Cardiac muscle cell (in vitro differentiated cells and primary cell): Measurements from ENCODE around the gene ACER3. TPM values are rescaled to one million over a fixed set of nuclear protein-coding genes. Genes with fewer than 3 reads are reported as not detected.

Experiments used
- DNase-seq, 2 donors: peaks; one replicate each; pipeline versions ENCODE4 v3.0.0 to v3.0.0-alpha.2; 2010 to 2017; ENCODE audit warnings: low read depth in 1 of 2, low spot score in 1 of 2
- H3K27ac ChIP-seq: fragments of 200-600 bp; sonication (generic); 2 replicates; pipeline ENCODE4 v1.5.1; 2016
- H3K27me3 ChIP-seq: fragments of 200-600 bp; sonication (generic); 2 replicates; pipeline ENCODE4 v1.6.0; 2016; ENCODE audit warnings: control low read depth
- H3K36me3 ChIP-seq: fragments of 200-600 bp; sonication (generic); 2 replicates; pipeline ENCODE4 v1.5.1; 2016; ENCODE audit warnings: control low read depth
- H3K4me1 ChIP-seq: fragments of 200-600 bp; sonication (generic); 2 replicates; pipeline ENCODE4 v1.8.1; 2017; ENCODE audit warnings: low read depth, mild to moderate bottlenecking, mixed run types
- H3K4me3 ChIP-seq: fragments of 200-600 bp; sonication (generic); 2 replicates; pipeline ENCODE4 v1.5.1; 2016; ENCODE audit warnings: mild to moderate bottlenecking
- H3K9me3 ChIP-seq: fragments of 200-600 bp; sonication (generic); 2 replicates; pipeline ENCODE4 v1.5.1; 2017; ENCODE audit warnings: low read depth, mild to moderate bottlenecking, control low read depth
- polyA plus RNA-seq: library from polyadenylated mRNA; unstranded; fragments of >200 nt; fragmentation: Nextera tagmentation; extraction: Ambion mirVana; gene quantifications from 2 replicates; pipeline ENCODE4 v1.2.1, GENCODE V29; 2016
- total RNA-seq: library from RNA; depleted of rRNA; stranded (reverse); fragments of >200 nt; gene quantifications from 2 replicates; pipeline ENCODE4 v1.2.3, GENCODE V29; 2016
- TF ChIP-seq, protein P1 (sequence below): IDR thresholded peaks from 2 replicates; pipeline ENCODE4 v1.5.1; 2012; ENCODE audit warnings: low read depth, mild to moderate bottlenecking, low read length

The ACER3 gene
- total and polyA plus RNA-seq, 2 experiments from 2014 or later, result 5.6 to 9.8 TPM

DNA sequence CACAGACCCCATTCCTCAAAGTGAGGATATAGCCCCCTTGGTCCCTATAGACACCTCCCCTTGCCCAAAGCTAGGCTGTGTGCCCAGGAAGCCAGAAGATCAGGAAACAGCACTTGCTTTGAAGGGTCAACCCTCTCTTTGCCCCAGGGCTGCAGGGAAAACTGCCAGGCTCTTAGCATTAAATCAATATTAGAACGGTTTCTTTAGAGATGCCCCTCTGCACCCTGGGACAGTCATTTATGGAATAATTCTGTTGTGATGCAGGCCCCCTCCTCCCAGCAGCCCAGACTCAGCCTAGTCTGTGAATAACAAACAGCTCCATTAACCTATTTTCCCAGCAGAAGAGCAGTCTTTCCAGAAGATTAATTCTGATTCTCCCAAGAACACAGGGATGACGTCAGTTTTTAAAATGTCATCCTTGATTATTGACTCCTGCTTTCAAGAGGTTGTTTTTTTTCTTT, 194.4 kb downstream of the ACER3 start:
- no peaks in the 10 kb centered on the region for H3K27me3 ChIP-seq
- H3K4me1 ChIP-seq, result no peaks in the 10 kb centered on the region
- H3K4me3 ChIP-seq, result no peak overlapping the region
- no peaks in the 10 kb centered on the region for H3K36me3 ChIP-seq
- no peak for DNase-seq
- TF ChIP-seq, protein P1, sequence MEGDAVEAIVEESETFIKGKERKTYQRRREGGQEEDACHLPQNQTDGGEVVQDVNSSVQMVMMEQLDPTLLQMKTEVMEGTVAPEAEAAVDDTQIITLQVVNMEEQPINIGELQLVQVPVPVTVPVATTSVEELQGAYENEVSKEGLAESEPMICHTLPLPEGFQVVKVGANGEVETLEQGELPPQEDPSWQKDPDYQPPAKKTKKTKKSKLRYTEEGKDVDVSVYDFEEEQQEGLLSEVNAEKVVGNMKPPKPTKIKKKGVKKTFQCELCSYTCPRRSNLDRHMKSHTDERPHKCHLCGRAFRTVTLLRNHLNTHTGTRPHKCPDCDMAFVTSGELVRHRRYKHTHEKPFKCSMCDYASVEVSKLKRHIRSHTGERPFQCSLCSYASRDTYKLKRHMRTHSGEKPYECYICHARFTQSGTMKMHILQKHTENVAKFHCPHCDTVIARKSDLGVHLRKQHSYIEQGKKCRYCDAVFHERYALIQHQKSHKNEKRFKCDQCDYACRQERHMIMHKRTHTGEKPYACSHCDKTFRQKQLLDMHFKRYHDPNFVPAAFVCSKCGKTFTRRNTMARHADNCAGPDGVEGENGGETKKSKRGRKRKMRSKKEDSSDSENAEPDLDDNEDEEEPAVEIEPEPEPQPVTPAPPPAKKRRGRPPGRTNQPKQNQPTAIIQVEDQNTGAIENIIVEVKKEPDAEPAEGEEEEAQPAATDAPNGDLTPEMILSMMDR, result no peak
- no peaks in the 10 kb centered on the region for H3K9me3 ChIP-seq
- no peak overlapping the region for H3K27ac ChIP-seq

DNA sequence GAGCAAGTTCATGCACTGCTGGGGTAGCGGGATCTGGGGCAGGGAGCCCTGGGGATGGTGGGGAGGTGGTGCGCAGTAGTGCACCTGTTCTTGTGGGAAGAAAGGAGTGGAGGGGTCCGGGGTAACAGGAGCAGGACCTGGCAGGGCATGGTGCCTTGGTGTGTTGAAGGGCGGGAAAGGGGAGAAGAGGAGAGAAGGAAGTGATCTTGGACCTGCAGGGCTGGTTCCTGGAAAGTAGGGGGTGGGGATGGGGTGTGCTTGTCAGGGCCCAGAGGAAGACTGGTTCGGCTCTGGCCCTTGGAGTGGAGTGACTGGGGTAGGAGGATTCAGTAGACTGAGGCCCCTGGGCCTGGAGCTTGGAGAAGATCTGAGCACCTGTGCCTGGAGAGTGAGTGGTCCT, 195.2 kb downstream of the ACER3 start:
- DNase-seq, result no peak
- H3K9me3 ChIP-seq, result no peaks in the 10 kb centered on the region
- TF ChIP-seq, protein P1, result no peak
- H3K4me1 ChIP-seq, result no peaks in the 10 kb centered on the region
- H3K27ac ChIP-seq, result no peak overlapping the region
- H3K4me3 ChIP-seq, result no peak overlapping the region
- no peaks in the 10 kb centered on the region for H3K36me3 ChIP-seq
- H3K27me3 ChIP-seq, result no peaks in the 10 kb centered on the region

DNA sequence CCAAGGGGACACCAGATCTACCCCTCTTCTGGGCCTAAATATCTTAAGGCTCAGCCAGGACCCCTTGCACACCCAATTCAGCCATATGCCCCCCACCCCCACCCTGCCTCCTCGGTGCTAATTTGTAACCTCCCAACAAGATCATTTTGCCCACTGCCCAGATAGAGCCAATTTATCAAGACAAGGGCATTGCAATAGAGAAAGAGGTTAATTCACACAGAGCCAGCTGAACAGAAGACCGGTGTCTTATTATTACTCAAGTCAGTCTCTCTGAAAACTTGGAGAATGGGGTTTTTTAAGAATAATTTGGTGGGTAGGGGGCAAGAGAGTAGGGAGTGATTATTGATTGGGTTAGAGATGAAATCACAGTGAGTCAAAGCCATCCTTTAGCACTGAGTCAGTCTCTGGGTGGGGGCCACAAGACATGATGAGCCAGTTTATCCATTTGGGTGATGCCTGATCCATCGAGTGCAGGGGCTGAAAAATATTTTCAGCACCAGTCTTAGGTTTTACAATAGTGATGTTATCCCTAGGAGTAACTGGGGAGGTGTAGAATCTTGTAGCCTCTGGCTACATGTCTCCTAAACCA, 196.2 kb downstream of the ACER3 start:
- no peaks in the 10 kb centered on the region for H3K36me3 ChIP-seq
- no peak overlapping the region for H3K4me3 ChIP-seq
- no peaks in the 10 kb centered on the region for H3K4me1 ChIP-seq
- no peak for DNase-seq
- H3K9me3 ChIP-seq, result no peaks in the 10 kb centered on the region
- TF ChIP-seq, protein P1, result no peak
- no peaks in the 10 kb centered on the region for H3K27me3 ChIP-seq
- H3K27ac ChIP-seq, result no peak overlapping the region

DNA sequence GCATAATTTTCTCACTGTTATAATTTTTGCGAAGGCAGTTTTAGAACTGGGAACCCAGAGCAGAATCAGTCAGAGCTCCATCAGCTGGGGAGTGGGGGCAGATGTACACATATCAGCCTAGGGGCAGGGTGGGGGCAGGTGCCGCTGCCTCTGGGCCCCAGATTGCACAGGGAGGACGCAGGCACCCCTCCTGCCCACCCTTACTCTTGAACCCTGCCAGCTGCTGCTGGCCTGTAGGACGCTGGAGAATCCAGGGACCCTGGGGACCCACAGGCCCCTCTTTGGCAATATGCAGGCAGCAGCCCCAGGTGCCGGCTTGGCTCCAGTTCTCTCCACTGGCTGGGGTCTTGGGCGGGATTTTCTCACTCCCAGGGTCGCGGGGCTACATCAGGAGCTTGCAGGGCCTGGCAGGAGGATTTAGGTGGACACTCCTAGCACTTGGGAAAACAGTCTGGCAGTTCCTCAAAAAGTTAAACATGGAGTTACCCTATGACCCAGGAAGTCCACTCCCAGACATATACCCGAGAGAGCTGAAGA, 197.3 kb downstream of the ACER3 start:
- Histone ChIP-seq H3K27ac (no peak overlapping the region), H3K36me3 (no peaks in the 10 kb centered on the region), H3K27me3 (no peaks in the 10 kb centered on the region), H3K4me1 (no peaks in the 10 kb centered on the region), H3K4me3 (no peak overlapping the region), H3K9me3 (no peaks in the 10 kb centered on the region)
- TF ChIP-seq, protein P1, result no peak
- no peak for DNase-seq

DNA sequence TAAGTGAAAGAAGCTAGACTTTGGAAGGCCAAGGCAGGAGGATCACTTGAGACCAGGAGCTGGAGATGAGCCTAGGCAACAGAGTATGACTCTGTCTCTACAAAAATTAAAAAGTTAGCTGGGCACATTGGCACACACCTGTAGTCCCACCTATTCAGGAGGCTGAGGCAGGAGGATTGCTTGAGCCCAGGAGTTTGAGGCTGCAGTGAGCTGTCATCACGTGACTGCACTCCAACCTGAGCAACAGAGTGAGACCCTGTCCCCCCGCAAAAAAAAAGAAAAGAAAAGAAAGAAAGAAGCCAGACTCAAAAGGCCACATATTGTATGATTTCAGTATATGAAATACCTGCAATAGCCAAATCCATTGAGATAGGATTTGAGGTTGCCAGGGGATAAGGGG, 198.2 kb downstream of the ACER3 start:
- Histone ChIP-seq H3K9me3 (no peaks in the 10 kb centered on the region), H3K36me3 (no peaks in the 10 kb centered on the region), H3K27me3 (no peaks in the 10 kb centered on the region), H3K27ac (no peak overlapping the region), H3K4me1 (no peaks in the 10 kb centered on the region), H3K4me3 (no peak overlapping the region)
- TF ChIP-seq, protein P1, result no peak
- no peak for DNase-seq
